Esophagus muscularis mucosa (tissue), 3 donors: Measurements from ENCODE around the gene BCL2L13.

ENCODE experiments used
- POLR2A ChIP-seq: fragments of 450-650 bp; IDR thresholded peaks from one replicate; pipeline ENCODE4 v1.6.1; 2017; ENCODE audit warnings: antibody characterized with exemption, moderate library complexity, mild to moderate bottlenecking, low read depth
- TF ChIP-seq, protein P1 (sequence below), 3 experiments: fragments of 200-600 bp in 2 of 3; fragments of 450-650 bp in 1 of 3; sonication (generic) in 2 of 3; IDR thresholded peaks; one replicate each; pipeline ENCODE4 v1.5.1; 2017 to 2019; ENCODE audit warnings: antibody characterized with exemption in 3 of 3, mild to moderate bottlenecking in 2 of 3, moderate library complexity in 1 of 3

DNA sequence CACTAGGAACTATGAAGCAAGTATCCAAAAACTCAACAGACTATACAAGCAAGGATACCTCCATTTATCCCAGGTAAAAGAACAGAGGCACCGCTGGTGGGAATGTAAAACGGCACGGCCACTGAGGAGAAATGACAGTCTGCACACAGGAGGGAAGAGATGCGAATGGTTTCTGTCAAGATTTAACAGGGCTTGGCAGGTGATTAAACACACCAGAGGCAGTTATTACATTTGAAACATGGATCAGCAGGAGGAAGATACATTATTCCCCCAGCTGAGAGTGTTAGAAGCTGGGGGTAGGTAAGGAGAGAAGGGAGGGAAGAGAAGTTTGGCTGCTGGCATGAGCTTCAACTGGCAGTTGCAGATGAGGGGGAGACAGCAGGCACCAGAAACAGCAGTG, 40.2 kb upstream of the BCL2L13 start:
- TF ChIP-seq POLR2A, result no peak
- TF ChIP-seq, protein P1, sequence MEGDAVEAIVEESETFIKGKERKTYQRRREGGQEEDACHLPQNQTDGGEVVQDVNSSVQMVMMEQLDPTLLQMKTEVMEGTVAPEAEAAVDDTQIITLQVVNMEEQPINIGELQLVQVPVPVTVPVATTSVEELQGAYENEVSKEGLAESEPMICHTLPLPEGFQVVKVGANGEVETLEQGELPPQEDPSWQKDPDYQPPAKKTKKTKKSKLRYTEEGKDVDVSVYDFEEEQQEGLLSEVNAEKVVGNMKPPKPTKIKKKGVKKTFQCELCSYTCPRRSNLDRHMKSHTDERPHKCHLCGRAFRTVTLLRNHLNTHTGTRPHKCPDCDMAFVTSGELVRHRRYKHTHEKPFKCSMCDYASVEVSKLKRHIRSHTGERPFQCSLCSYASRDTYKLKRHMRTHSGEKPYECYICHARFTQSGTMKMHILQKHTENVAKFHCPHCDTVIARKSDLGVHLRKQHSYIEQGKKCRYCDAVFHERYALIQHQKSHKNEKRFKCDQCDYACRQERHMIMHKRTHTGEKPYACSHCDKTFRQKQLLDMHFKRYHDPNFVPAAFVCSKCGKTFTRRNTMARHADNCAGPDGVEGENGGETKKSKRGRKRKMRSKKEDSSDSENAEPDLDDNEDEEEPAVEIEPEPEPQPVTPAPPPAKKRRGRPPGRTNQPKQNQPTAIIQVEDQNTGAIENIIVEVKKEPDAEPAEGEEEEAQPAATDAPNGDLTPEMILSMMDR (IDR thresholded peaks at IDR 0.05), result no peak
